ENCODE data around the gene MAST4. TPM values are rescaled to one million over a fixed set of nuclear protein-coding genes. Genes with fewer than 3 reads are reported as not detected.

The MAST4 gene
- total and polyA plus RNA-seq, 2 of the 4 experiments (the other 2 are of a cell fraction): 4.8 to 6.8 TPM

DNA sequence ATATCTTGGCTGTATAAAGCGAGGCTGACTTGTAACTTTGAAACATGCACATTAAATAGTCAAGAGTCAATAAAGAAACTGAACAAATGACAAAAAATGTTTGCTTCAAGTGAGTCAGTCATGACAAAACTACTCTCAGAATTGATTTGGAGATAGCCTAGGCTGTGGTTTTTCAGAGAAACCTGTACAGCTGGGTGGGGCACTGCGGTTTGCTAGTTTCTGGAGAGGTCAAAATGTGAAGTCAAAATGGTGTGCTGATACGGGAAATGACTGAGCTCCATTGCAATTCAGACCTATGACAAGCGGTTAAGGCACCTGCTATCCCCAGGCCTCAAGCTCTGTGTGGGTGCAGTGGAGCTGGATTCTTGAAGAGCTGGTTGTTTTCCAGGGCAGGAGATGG lies 610.7 kb downstream of the MAST4 start:
- no peak overlapping the region for H2AK5ac ChIP-seq (ENCODE audit: low read depth, low read length)
- no peak overlapping the region for H2BK20ac ChIP-seq (ENCODE audit: low read depth, low read length)
- H2AK9ac ChIP-seq (replicated peaks; ENCODE audit: low read depth, low read length, poor library complexity): no peak overlapping the region
- no peaks in the 10 kb centered on the region for H3K9me1 ChIP-seq (ENCODE audit: insufficient read depth, low read length)
- H3K36me3 ChIP-seq (ENCODE audit: control insufficient read depth, insufficient read depth, low read length): no peaks in the 10 kb centered on the region
- POLR2A ChIA-PET (ENCODE audit: unreplicated experiment): interaction anchor here (0.6 kb wide), 1 partner anchor 1047 kb away, joined by 3 read pairs; no protein-coding TSS in a partner anchor
- no peak overlapping the region for H3K14ac ChIP-seq (replicated peaks; ENCODE audit: low read depth, low read length)
- peak; percentile 84 for DNase-seq
- CTCF ChIA-PET: interaction anchor here (0.5 to 1.4 kb wide), 4 partner anchors 40 to 1055 kb away, joined by 3 to 5 read pairs (median 4); no protein-coding TSS in a partner anchor
- H4K8ac ChIP-seq (ENCODE audit: low read depth in 2 of 2, low read length in 2 of 2): no peak overlapping the region
- no peak overlapping the region for H3K4ac ChIP-seq (ENCODE audit: low read depth, low read length)
- H3K4me1 ChIP-seq (ENCODE audit: control insufficient read depth, insufficient read depth, low read length): peaks cover 2% of the 10 kb centered on the region; the same call in 1 of the 2 replicates
- H3K9ac ChIP-seq (ENCODE audit: low read depth, low read length): no peak overlapping the region
- H3K4me3 ChIP-seq (ENCODE audit: insufficient read depth, low read depth, low read length): no peak overlapping the region
- H2AFZ ChIP-seq (replicated peaks; ENCODE audit: low read length, poor library complexity): no peak overlapping the region
- no peak overlapping the region for H4K5ac ChIP-seq (ENCODE audit: low read depth, low read length)
- 24% methylated on average over 2 of the region's 4 CpGs; no CpG with 5 or more reads in 1 of the 2 experiments for whole genome bisulfite sequencing, 2 experiments (ENCODE audit: extremely low coverage in 2 of 2, insufficient read length in 1 of 2)
- no TSS peak for BruUV-seq (replicated peaks)
- TF ChIP-seq, protein P1, sequence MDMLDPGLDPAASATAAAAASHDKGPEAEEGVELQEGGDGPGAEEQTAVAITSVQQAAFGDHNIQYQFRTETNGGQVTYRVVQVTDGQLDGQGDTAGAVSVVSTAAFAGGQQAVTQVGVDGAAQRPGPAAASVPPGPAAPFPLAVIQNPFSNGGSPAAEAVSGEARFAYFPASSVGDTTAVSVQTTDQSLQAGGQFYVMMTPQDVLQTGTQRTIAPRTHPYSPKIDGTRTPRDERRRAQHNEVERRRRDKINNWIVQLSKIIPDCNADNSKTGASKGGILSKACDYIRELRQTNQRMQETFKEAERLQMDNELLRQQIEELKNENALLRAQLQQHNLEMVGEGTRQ (IDR thresholded peaks at IDR 0.05; ENCODE audit: low read depth, low read length): no peak
- peak; percentile 94 for TF ChIP-seq RCOR1 (IDR thresholded peaks at IDR 0.05; ENCODE audit: insufficient replicate concordance, low read length)
- TF ChIP-seq CHD1 (IDR thresholded peaks at IDR 0.05; ENCODE audit: low read depth, low read length): no peak
- peak; percentile 6; the same call in 1 of the 2 replicates for TF ChIP-seq BHLHE40 (IDR thresholded peaks at IDR 0.05; ENCODE audit: low read depth, low read length)
- no peak for TF ChIP-seq SMC3 (IDR thresholded peaks at IDR 0.05; ENCODE audit: low read depth, low read length)
- no peak overlapping the region for H4K91ac ChIP-seq (ENCODE audit: insufficient read depth, low read depth, low read length)
- ATAC-seq (ENCODE audit: low read depth): peak; percentile 37; the same call in 1 of the 2 replicates
- no peaks in the 10 kb centered on the region for H3K27me3 ChIP-seq (ENCODE audit: control insufficient read depth, insufficient read depth, low read length)
- no peak overlapping the region for H3K27ac ChIP-seq (ENCODE audit: insufficient read depth, low read length)
- intact Hi-C loops (cut with micrococcal nuclease): no loop called here
- H2BK5ac ChIP-seq (ENCODE audit: low read depth, low read length, poor library complexity, severe bottlenecking): no peak overlapping the region
- no peak overlapping the region for H3K18ac ChIP-seq (ENCODE audit: low read depth, low read length)
- H3K56ac ChIP-seq (ENCODE audit: extremely low read depth, insufficient read depth, low read length): no peak overlapping the region
- H3K9me3 ChIP-seq (ENCODE audit: control insufficient read depth, insufficient read depth, low read length): no peaks in the 10 kb centered on the region
- in situ Hi-C loops (cut with MboI; ENCODE audit: low sequenced_read_pairs): loop anchor here (5.0 to 25.0 kb wide), 2 partner anchors 400 to 895 kb away; no protein-coding TSS in a partner anchor
- peak overlapping the region; percentile 17; the same call in 1 of the 2 replicates for H3K4me2 ChIP-seq (ENCODE audit: low read depth, low read length)
- no peak overlapping the region for H2BK120ac ChIP-seq (ENCODE audit: low read depth, low read length)
- no peak overlapping the region for H3K23ac ChIP-seq (ENCODE audit: low read depth, low read length)
- no peaks in the 10 kb centered on the region for H4K20me1 ChIP-seq (ENCODE audit: insufficient read depth, low read length)
- no peak overlapping the region for H2BK15ac ChIP-seq (ENCODE audit: low read depth, low read length)
- dilution Hi-C loops (cut with HindIII; ENCODE audit: low sequenced_read_pairs, unreplicated experiment): no loop called here
- H3K79me1 ChIP-seq (ENCODE audit: low read depth in 1 of 2, low read length in 2 of 2): no peaks in the 10 kb centered on the region

Measured in IMR-90 (cell line).